ENCODE measurements around the gene AHCYL2. TPM values are rescaled to one million over a fixed set of nuclear protein-coding genes. Genes with fewer than 3 reads are reported as not detected.

Gene AHCYL2
- polyA plus RNA-seq, 1 donor from 2014 or later: 39.9 TPM

GRCh38 chr7:129393255-129393654 is 168.4 kb downstream of the AHCYL2 start:
- H3K36me3 ChIP-seq (ENCODE audit: insufficient read depth, low read length): peaks cover 4% of the 10 kb centered on the region
- TF ChIP-seq MXI1 (conservative IDR thresholded peaks at IDR 0.05; ENCODE audit: poor library complexity, severe bottlenecking) (no peak), REST (IDR thresholded peaks at IDR 0.05; ENCODE audit: borderline replicate concordance) (no peak), POLR2AphosphoS5 (IDR thresholded peaks at IDR 0.05) (no peak), TAF1 (IDR thresholded peaks at IDR 0.05; ENCODE audit: low read depth) (no peak), EZH2 (IDR thresholded peaks at IDR 0.05; ENCODE audit: borderline replicate concordance, insufficient read depth, low read length, poor library complexity, severe bottlenecking) (no peak), SMC3 (conservative IDR thresholded peaks at IDR 0.05; ENCODE audit: poor library complexity) (no peak), EP300 (conservative IDR thresholded peaks at IDR 0.05; ENCODE audit: poor library complexity, severe bottlenecking) (no peak), CTCF (IDR thresholded peaks at IDR 0.05; ENCODE audit: poor library complexity, severe bottlenecking) (no peak), RAD21 (conservative IDR thresholded peaks at IDR 0.05) (no peak)
- H4K20me1 ChIP-seq (ENCODE audit: insufficient read depth): no peaks in the 10 kb centered on the region
- no peaks in the 10 kb centered on the region for H3K9me2 ChIP-seq (ENCODE audit: insufficient read depth, low read length)
- no peaks in the 10 kb centered on the region for H3K27me3 ChIP-seq (ENCODE audit: insufficient read depth, low read depth, low read length)
- H3K27ac ChIP-seq (ENCODE audit: low read length): no peak overlapping the region
- H3K4me2 ChIP-seq (ENCODE audit: low read length): no peak overlapping the region
- no peaks in the 10 kb centered on the region for H3F3A ChIP-seq (ENCODE audit: insufficient read depth, low read length, poor library complexity, severe bottlenecking)
- no peaks in the 10 kb centered on the region for H3K79me2 ChIP-seq (replicated peaks; ENCODE audit: insufficient read depth, low read length)
- no peak overlapping the region for H3K9ac ChIP-seq (ENCODE audit: low read length)
- no peaks in the 10 kb centered on the region for H3K9me3 ChIP-seq (ENCODE audit: low read length)
- H3K4me3 ChIP-seq (ENCODE audit: low read length): no peak overlapping the region
- no peak overlapping the region for H2AFZ ChIP-seq (ENCODE audit: low read depth, low read length)

- H3K9ac ChIP-seq (ENCODE audit: low read length): no peak overlapping the region
- H4K20me1 ChIP-seq (ENCODE audit: insufficient read depth): no peaks in the 10 kb centered on the region
- no peaks in the 10 kb centered on the region for H3K79me2 ChIP-seq (replicated peaks; ENCODE audit: insufficient read depth, low read length)
- no peaks in the 10 kb centered on the region for H3K9me2 ChIP-seq (ENCODE audit: insufficient read depth, low read length)
- H3K4me3 ChIP-seq (ENCODE audit: low read length): no peak overlapping the region
- no peaks in the 10 kb centered on the region for H3F3A ChIP-seq (ENCODE audit: insufficient read depth, low read length, poor library complexity, severe bottlenecking)
- no peak overlapping the region for H2AFZ ChIP-seq (ENCODE audit: low read depth, low read length)
- TF ChIP-seq CTCF (IDR thresholded peaks at IDR 0.05; ENCODE audit: poor library complexity, severe bottlenecking) (no peak), REST (IDR thresholded peaks at IDR 0.05; ENCODE audit: borderline replicate concordance) (no peak), TAF1 (IDR thresholded peaks at IDR 0.05; ENCODE audit: low read depth) (no peak), EP300 (conservative IDR thresholded peaks at IDR 0.05; ENCODE audit: poor library complexity, severe bottlenecking) (no peak), MXI1 (conservative IDR thresholded peaks at IDR 0.05; ENCODE audit: poor library complexity, severe bottlenecking) (no peak), POLR2AphosphoS5 (IDR thresholded peaks at IDR 0.05) (no peak), EZH2 (IDR thresholded peaks at IDR 0.05; ENCODE audit: borderline replicate concordance, insufficient read depth, low read length, poor library complexity, severe bottlenecking) (no peak), SMC3 (conservative IDR thresholded peaks at IDR 0.05; ENCODE audit: poor library complexity) (no peak), RAD21 (conservative IDR thresholded peaks at IDR 0.05) (no peak)
- H3K27ac ChIP-seq (ENCODE audit: low read length): no peak overlapping the region
- no peaks in the 10 kb centered on the region for H3K9me3 ChIP-seq (ENCODE audit: low read length)
- peaks cover 4% of the 10 kb centered on the region for H3K36me3 ChIP-seq (ENCODE audit: insufficient read depth, low read length)
- no peaks in the 10 kb centered on the region for H3K27me3 ChIP-seq (ENCODE audit: insufficient read depth, low read depth, low read length)
- no peak overlapping the region for H3K4me2 ChIP-seq (ENCODE audit: low read length)
These were observed 169.3 kb downstream of the AHCYL2 start for GRCh38 chr7:129394101-129394500.

Data from neural cell (in vitro differentiated cells).